ENCODE results near the gene CRB3. TPM values are rescaled to one million over a fixed set of nuclear protein-coding genes. Genes with fewer than 3 reads are reported as not detected.

The CRB3 gene
- total RNA-seq, 2 donors from 2014 or later: 1.4 to 1.5 TPM

GRCh38 chr19:6480848-6481415, 16.9 kb downstream of the CRB3 start:
- Mint-ChIP-seq H3K4me1 (peaks cover 31% of the 10 kb centered on the region), H3K4me3 (peak overlapping the region; percentile 99), H3K36me3 (ENCODE audit: low read depth) (peaks cover 3% of the 10 kb centered on the region), H3K27ac (peak overlapping the region; percentile 98), H3K27me3 (no peaks in the 10 kb centered on the region)
- H3K9me3 ChIP-seq (ENCODE audit: control insufficient read depth, low read length, poor library complexity, severe bottlenecking): no peaks in the 10 kb centered on the region
- ATAC-seq (peak; percentile 33), DNase-seq (no peak)

GRCh38 chr19:6481541-6482342, 17.7 kb downstream of the CRB3 start, which contains the start of gene DENND1C:
Gene DENND1C (minus strand): TSS chr19:6481787. CDS start chr19:6481695, 92 bp downstream.
- peak within 1 kb of the TSS; percentile 99 for H3K4me3 Mint-ChIP-seq

GRCh38 chr19:6482343-6482686, 18.2 kb downstream of the CRB3 start:
- Mint-ChIP-seq H3K4me1 (peaks cover 29% of the 10 kb centered on the region), H3K27ac (peak overlapping the region; percentile 98), H3K4me3 (peak overlapping the region; percentile 99), H3K36me3 (ENCODE audit: low read depth) (peaks cover 3% of the 10 kb centered on the region), H3K27me3 (no peaks in the 10 kb centered on the region)
- H3K9me3 ChIP-seq (ENCODE audit: control insufficient read depth, low read length, poor library complexity, severe bottlenecking): no peaks in the 10 kb centered on the region
- no peak for DNase-seq
- ATAC-seq: no peak

More at GRCh38 chr19:6481541-6482342, 17.7 kb downstream of the CRB3 start, which contains the start of gene DENND1C:
- peak; percentile 88 for ATAC-seq
- DNase-seq: peak in 2 of 3 donors; percentile 37 to 45
- peaks cover 29% of the 10 kb centered on the region for H3K4me1 Mint-ChIP-seq
- no peaks in the 10 kb centered on the region for H3K27me3 Mint-ChIP-seq
- H3K9me3 ChIP-seq (ENCODE audit: control insufficient read depth, low read length, poor library complexity, severe bottlenecking): no peaks in the 10 kb centered on the region
- peak within 1 kb of the TSS; percentile 98 for H3K27ac Mint-ChIP-seq
- peaks cover 3% of the 10 kb centered on the region for H3K36me3 Mint-ChIP-seq (ENCODE audit: low read depth)

GRCh38 chr19:6483235-6483634, 19.2 kb downstream of the CRB3 start:
- H3K4me1 Mint-ChIP-seq: peaks cover 29% of the 10 kb centered on the region
- H3K27me3 Mint-ChIP-seq: no peaks in the 10 kb centered on the region
- DNase-seq: no peak
- peaks cover 3% of the 10 kb centered on the region for H3K36me3 Mint-ChIP-seq (ENCODE audit: low read depth)
- no peaks in the 10 kb centered on the region for H3K9me3 ChIP-seq (ENCODE audit: control insufficient read depth, low read length, poor library complexity, severe bottlenecking)
- no peak for ATAC-seq
- peak overlapping the region; percentile 5 for H3K4me3 Mint-ChIP-seq
- peak overlapping the region; percentile 98 for H3K27ac Mint-ChIP-seq

- H3K4me1 Mint-ChIP-seq: peaks cover 31% of the 10 kb centered on the region
- no peak for DNase-seq
- no peak for ATAC-seq
- no peaks in the 10 kb centered on the region for H3K9me3 ChIP-seq (ENCODE audit: control insufficient read depth, low read length, poor library complexity, severe bottlenecking)
- H3K27me3 Mint-ChIP-seq: no peaks in the 10 kb centered on the region
- peaks cover 3% of the 10 kb centered on the region for H3K36me3 Mint-ChIP-seq (ENCODE audit: low read depth)
- no peak overlapping the region for H3K4me3 Mint-ChIP-seq
- H3K27ac Mint-ChIP-seq: no peak overlapping the region
These were observed 20.2 kb downstream of the CRB3 start for GRCh38 chr19:6484230-6484629.

GRCh38 chr19:6484831-6485230, 20.8 kb downstream of the CRB3 start:
- no peak overlapping the region for H3K4me3 Mint-ChIP-seq
- peaks cover 33% of the 10 kb centered on the region for H3K4me1 Mint-ChIP-seq
- ATAC-seq: no peak
- H3K9me3 ChIP-seq (ENCODE audit: control insufficient read depth, low read length, poor library complexity, severe bottlenecking): no peaks in the 10 kb centered on the region
- H3K27me3 Mint-ChIP-seq: no peaks in the 10 kb centered on the region
- DNase-seq: no peak
- H3K27ac Mint-ChIP-seq: no peak overlapping the region
- H3K36me3 Mint-ChIP-seq (ENCODE audit: low read depth): peaks cover 3% of the 10 kb centered on the region

GRCh38 chr19:6489278-6490061, 25.4 kb downstream of the CRB3 start:
- H3K36me3 Mint-ChIP-seq (ENCODE audit: low read depth): no peaks in the 10 kb centered on the region
- H3K4me1 Mint-ChIP-seq: peaks cover 10% of the 10 kb centered on the region
- ATAC-seq (peak; percentile 78), DNase-seq (no peak)
- peak overlapping the region; percentile 79 for H3K27ac Mint-ChIP-seq
- H3K27me3 Mint-ChIP-seq: no peaks in the 10 kb centered on the region
- no peaks in the 10 kb centered on the region for H3K9me3 ChIP-seq (ENCODE audit: control insufficient read depth, low read length, poor library complexity, severe bottlenecking)
- H3K4me3 Mint-ChIP-seq: peak overlapping the region; percentile 84

- H3K9me3 ChIP-seq (ENCODE audit: control insufficient read depth, low read length, poor library complexity, severe bottlenecking): no peaks in the 10 kb centered on the region
- DNase-seq: no peak
- Mint-ChIP-seq H3K36me3 (ENCODE audit: low read depth) (no peaks in the 10 kb centered on the region), H3K27ac (peak overlapping the region; percentile 79), H3K4me1 (peaks cover 10% of the 10 kb centered on the region), H3K27me3 (no peaks in the 10 kb centered on the region), H3K4me3 (peak overlapping the region; percentile 84)
- no peak for ATAC-seq
These were observed 26.1 kb downstream of the CRB3 start for GRCh38 chr19:6490134-6490533.

- ATAC-seq (no peak), DNase-seq (no peak)
- Mint-ChIP-seq H3K4me3 (no peak overlapping the region), H3K27me3 (no peaks in the 10 kb centered on the region), H3K36me3 (ENCODE audit: low read depth) (no peaks in the 10 kb centered on the region), H3K4me1 (peaks cover 10% of the 10 kb centered on the region), H3K27ac (no peak overlapping the region)
- H3K9me3 ChIP-seq (ENCODE audit: control insufficient read depth, low read length, poor library complexity, severe bottlenecking): no peaks in the 10 kb centered on the region
These were observed 27.9 kb downstream of the CRB3 start for GRCh38 chr19:6491802-6492592.

GRCh38 chr19:6494438-6495036, 30.5 kb downstream of the CRB3 start:
- H3K36me3 Mint-ChIP-seq (ENCODE audit: low read depth): no peaks in the 10 kb centered on the region
- no peak overlapping the region for H3K27ac Mint-ChIP-seq
- peaks cover 5% of the 10 kb centered on the region for H3K4me1 Mint-ChIP-seq
- no peak for ATAC-seq
- no peak overlapping the region for H3K4me3 Mint-ChIP-seq
- no peak for DNase-seq
- H3K27me3 Mint-ChIP-seq: no peaks in the 10 kb centered on the region
- no peaks in the 10 kb centered on the region for H3K9me3 ChIP-seq (ENCODE audit: control insufficient read depth, low read length, poor library complexity, severe bottlenecking)

GRCh38 chr19:6495947-6496346, 31.9 kb downstream of the CRB3 start:
- Mint-ChIP-seq H3K4me3 (no peak overlapping the region), H3K27me3 (peaks cover 3% of the 10 kb centered on the region), H3K4me1 (no peaks in the 10 kb centered on the region), H3K27ac (no peak overlapping the region), H3K36me3 (ENCODE audit: low read depth) (no peaks in the 10 kb centered on the region)
- no peak for DNase-seq
- H3K9me3 ChIP-seq (ENCODE audit: control insufficient read depth, low read length, poor library complexity, severe bottlenecking): no peaks in the 10 kb centered on the region
- no peak for ATAC-seq

GRCh38 chr19:6498294-6499036, 34.4 kb downstream of the CRB3 start:
- no peak for DNase-seq

More at GRCh38 chr19:6498294-6499036, 34.4 kb downstream of the CRB3 start:
- no peak for ATAC-seq
- H3K36me3 Mint-ChIP-seq (ENCODE audit: low read depth): no peaks in the 10 kb centered on the region
- H3K9me3 ChIP-seq (ENCODE audit: control insufficient read depth, low read length, poor library complexity, severe bottlenecking): no peaks in the 10 kb centered on the region
- peaks cover 18% of the 10 kb centered on the region for H3K27me3 Mint-ChIP-seq
- no peak overlapping the region for H3K4me3 Mint-ChIP-seq
- peaks cover 3% of the 10 kb centered on the region for H3K4me1 Mint-ChIP-seq
- H3K27ac Mint-ChIP-seq: peak overlapping the region; percentile 66

All from T-helper 17 cell (primary cell).